T-helper 17 cell (primary cell): Measurements from ENCODE around the gene TOP1. TPM values are rescaled to one million over a fixed set of nuclear protein-coding genes. Genes with fewer than 3 reads are reported as not detected.

Experiments
- ATAC-seq: fragments of 150-1000 bp; cut with Tn5 transposase; 2 replicates; pipeline ENCODE4 v1.10.0; 2021; ENCODE audit warnings: mild to moderate bottlenecking, moderate library complexity
- DNase-seq, 3 donors: peaks; one replicate each; pipeline versions ENCODE4 v3.0.0 to v3.0.0-alpha.2; 2020 to 2021
- H3K9me3 ChIP-seq: one replicate; pipeline ENCODE4 v1.7.0; 2013; ENCODE audit warnings: low read length, mild to moderate bottlenecking; ENCODE audit not compliant: control insufficient read depth, poor library complexity, severe bottlenecking
- H3K27ac Mint-ChIP-seq: one replicate; pipeline ENCODE4 v1.8.0; 2022; ENCODE audit warnings: mild to moderate bottlenecking, moderate library complexity, mixed read lengths
- H3K27me3 Mint-ChIP-seq: one replicate; pipeline ENCODE4 v1.8.0; 2022; ENCODE audit warnings: mixed read lengths
- H3K36me3 Mint-ChIP-seq: one replicate; pipeline ENCODE4 v1.8.0; 2022; ENCODE audit warnings: low read depth, mixed read lengths
- H3K4me1 Mint-ChIP-seq: one replicate; pipeline ENCODE4 v1.8.0; 2022; ENCODE audit warnings: mild to moderate bottlenecking, mixed read lengths
- H3K4me3 Mint-ChIP-seq: one replicate; pipeline ENCODE4 v1.8.0; 2022; ENCODE audit warnings: mild to moderate bottlenecking, moderate library complexity, mixed read lengths
- total RNA-seq, 4 donors: library from RNA in 2 of 4; stranded (reverse) in 2 of 4; gene quantifications; one replicate each; pipeline ENCODE4 v1.2.3 and lab custom pipeline; 2022 to 2026

TOP1 gene
- total RNA-seq, 2 donors from 2014 or later = 37.4 to 44.4 TPM

GRCh38 chr20:41047279-41047974 is 18.8 kb downstream of the TOP1 start:
- no peaks in the 10 kb centered on the region for H3K36me3 Mint-ChIP-seq
- no peaks in the 10 kb centered on the region for H3K9me3 ChIP-seq
- DNase-seq (no peak), ATAC-seq (peak; percentile 39)
- H3K4me1 Mint-ChIP-seq = peaks cover 65% of the 10 kb centered on the region
- H3K4me3 Mint-ChIP-seq = peak overlapping the region; percentile 93
- H3K27ac Mint-ChIP-seq = peak overlapping the region; percentile 89
- no peaks in the 10 kb centered on the region for H3K27me3 Mint-ChIP-seq

- no peaks in the 10 kb centered on the region for H3K27me3 Mint-ChIP-seq
- peak; percentile 81 for ATAC-seq
- H3K9me3 ChIP-seq = no peaks in the 10 kb centered on the region
- H3K27ac Mint-ChIP-seq = peak overlapping the region; percentile 89
- no peak for DNase-seq
- no peaks in the 10 kb centered on the region for H3K36me3 Mint-ChIP-seq
- peak overlapping the region; percentile 93 for H3K4me3 Mint-ChIP-seq
- peaks cover 61% of the 10 kb centered on the region for H3K4me1 Mint-ChIP-seq
These were observed 19.3 kb downstream of the TOP1 start for GRCh38 chr20:41047975-41048305.

- no peaks in the 10 kb centered on the region for H3K36me3 Mint-ChIP-seq
- no peaks in the 10 kb centered on the region for H3K27me3 Mint-ChIP-seq
- peak overlapping the region; percentile 89 for H3K27ac Mint-ChIP-seq
- H3K9me3 ChIP-seq = no peaks in the 10 kb centered on the region
- H3K4me1 Mint-ChIP-seq = peaks cover 66% of the 10 kb centered on the region
- ATAC-seq (peak; percentile 65), DNase-seq (no peak)
- peak overlapping the region; percentile 93 for H3K4me3 Mint-ChIP-seq
These were observed 20.1 kb downstream of the TOP1 start for GRCh38 chr20:41048461-41049301.

GRCh38 chr20:41049451-41049850 is 20.8 kb downstream of the TOP1 start:
- no peaks in the 10 kb centered on the region for H3K9me3 ChIP-seq
- Mint-ChIP-seq H3K4me1 (peaks cover 65% of the 10 kb centered on the region), H3K36me3 (no peaks in the 10 kb centered on the region), H3K27ac (peak overlapping the region; percentile 89), H3K4me3 (peak overlapping the region; percentile 93), H3K27me3 (no peaks in the 10 kb centered on the region)
- ATAC-seq = no peak
- no peak for DNase-seq

GRCh38 chr20:41050361-41051008 is 21.9 kb downstream of the TOP1 start:
- Mint-ChIP-seq H3K27me3 (no peaks in the 10 kb centered on the region), H3K27ac (peak overlapping the region; percentile 16), H3K4me3 (peak overlapping the region; percentile 33), H3K36me3 (no peaks in the 10 kb centered on the region), H3K4me1 (peaks cover 66% of the 10 kb centered on the region)
- DNase-seq = no peak
- ATAC-seq = no peak
- no peaks in the 10 kb centered on the region for H3K9me3 ChIP-seq

- no peaks in the 10 kb centered on the region for H3K36me3 Mint-ChIP-seq
- H3K4me1 Mint-ChIP-seq = peaks cover 72% of the 10 kb centered on the region
- H3K4me3 Mint-ChIP-seq = peak overlapping the region; percentile 65
- DNase-seq (no peak), ATAC-seq (no peak)
- no peaks in the 10 kb centered on the region for H3K27me3 Mint-ChIP-seq
- H3K9me3 ChIP-seq = no peaks in the 10 kb centered on the region
- peak overlapping the region; percentile 16 for H3K27ac Mint-ChIP-seq
These were observed 22.6 kb downstream of the TOP1 start for GRCh38 chr20:41051009-41051825.

GRCh38 chr20:41052742-41053419 is 24.3 kb downstream of the TOP1 start:
- H3K27ac Mint-ChIP-seq = no peak overlapping the region
- peaks cover 62% of the 10 kb centered on the region for H3K4me1 Mint-ChIP-seq
- H3K27me3 Mint-ChIP-seq = no peaks in the 10 kb centered on the region
- no peaks in the 10 kb centered on the region for H3K9me3 ChIP-seq
- ATAC-seq (no peak), DNase-seq (no peak)
- no peaks in the 10 kb centered on the region for H3K36me3 Mint-ChIP-seq
- H3K4me3 Mint-ChIP-seq = peak overlapping the region; percentile 49

- no peak overlapping the region for H3K4me3 Mint-ChIP-seq
- H3K36me3 Mint-ChIP-seq = no peaks in the 10 kb centered on the region
- H3K9me3 ChIP-seq = no peaks in the 10 kb centered on the region
- peaks cover 54% of the 10 kb centered on the region for H3K4me1 Mint-ChIP-seq
- H3K27ac Mint-ChIP-seq = no peak overlapping the region
- H3K27me3 Mint-ChIP-seq = no peaks in the 10 kb centered on the region
- ATAC-seq (no peak), DNase-seq (no peak)
These were observed 25.6 kb downstream of the TOP1 start for GRCh38 chr20:41054070-41054846.

- Mint-ChIP-seq H3K36me3 (no peaks in the 10 kb centered on the region), H3K4me1 (peaks cover 53% of the 10 kb centered on the region), H3K27me3 (no peaks in the 10 kb centered on the region), H3K4me3 (no peak overlapping the region), H3K27ac (no peak overlapping the region)
- DNase-seq (no peak), ATAC-seq (no peak)
- no peaks in the 10 kb centered on the region for H3K9me3 ChIP-seq
These were observed 26.2 kb downstream of the TOP1 start for GRCh38 chr20:41054847-41055230.

- no peaks in the 10 kb centered on the region for H3K27me3 Mint-ChIP-seq
- no peak overlapping the region for H3K27ac Mint-ChIP-seq
- no peaks in the 10 kb centered on the region for H3K36me3 Mint-ChIP-seq
- DNase-seq = no peak
- no peak for ATAC-seq
- H3K4me1 Mint-ChIP-seq = peaks cover 50% of the 10 kb centered on the region
- no peak overlapping the region for H3K4me3 Mint-ChIP-seq
- H3K9me3 ChIP-seq = no peaks in the 10 kb centered on the region
These were observed 27.1 kb downstream of the TOP1 start for GRCh38 chr20:41055679-41056078.

- no peak overlapping the region for H3K27ac Mint-ChIP-seq
- ATAC-seq (no peak), DNase-seq (no peak)
- peaks cover 3% of the 10 kb centered on the region for H3K36me3 Mint-ChIP-seq
- H3K27me3 Mint-ChIP-seq = no peaks in the 10 kb centered on the region
- H3K4me1 Mint-ChIP-seq = peaks cover 38% of the 10 kb centered on the region
- H3K9me3 ChIP-seq = no peaks in the 10 kb centered on the region
- no peak overlapping the region for H3K4me3 Mint-ChIP-seq
These were observed 29.5 kb downstream of the TOP1 start for GRCh38 chr20:41057999-41058673.
